Thyroid gland (tissue), 4 donors: ENCODE measurements around the gene SORD.
"Not testable (repeated sequence)": the region's sequence is repeated elsewhere in the genome, so short reads cannot be mapped to it uniquely, and the experiment has no call there.

Experiments used
- CTCF ChIP-seq, 6 experiments: fragments of 200-600 bp in 3 of 6; fragments of 450-650 bp in 3 of 6; sonication (generic) in 3 of 6; IDR thresholded peaks; one replicate each; pipeline ENCODE4 v1.5.1; 2016 to 2019; ENCODE audit warnings: antibody characterized with exemption in 6 of 6, mild to moderate bottlenecking in 2 of 6, inconsistent platforms in 1 of 6, moderate library complexity in 1 of 6
- POLR2A ChIP-seq, 2 donors: fragments of 450-650 bp; IDR thresholded peaks; one replicate each; pipeline ENCODE4 v1.6.1; 2017; ENCODE audit warnings: antibody characterized with exemption in 2 of 2, mild to moderate bottlenecking in 2 of 2, moderate library complexity in 1 of 2

GRCh38 chr15:44976183-44976582, 46.8 kb upstream of the SORD start:
- TF ChIP-seq CTCF, POLR2A (IDR thresholded peaks at IDR 0.05): not testable (repeated sequence)
